Fibroblast of lung (primary cell): ENCODE data around the gene PRM1. TPM values are rescaled to one million over a fixed set of nuclear protein-coding genes. Genes with fewer than 3 reads are reported as not detected.

Experiments
- DNase-seq, 2 donors: peaks; one replicate each; pipeline versions ENCODE4 v3.0.0 to v3.0.0-alpha.2; 2010; ENCODE audit warnings: low read depth in 2 of 2
- H2AFZ ChIP-seq: 2 replicates; pipeline ENCODE4 v1.5.1; 2012; ENCODE audit warnings: low read length, control low read depth, inconsistent platforms
- H3K27ac ChIP-seq: 2 replicates; pipeline ENCODE4 v1.5.1; 2011; ENCODE audit warnings: low read length, control low read depth; ENCODE audit not compliant: insufficient read depth
- H3K27me3 ChIP-seq: 2 replicates; pipeline ENCODE4 v1.5.1; 2011; ENCODE audit warnings: mild to moderate bottlenecking, low read length; ENCODE audit not compliant: control insufficient read depth, insufficient read depth
- H3K36me3 ChIP-seq: 2 replicates; pipeline ENCODE4 v1.5.1; 2011; ENCODE audit warnings: low read length; ENCODE audit not compliant: control insufficient read depth, insufficient read depth
- H3K4me1 ChIP-seq: 2 replicates; pipeline ENCODE4 v1.5.1; 2011; ENCODE audit warnings: low read length; ENCODE audit not compliant: control insufficient read depth, insufficient read depth; ENCODE audit errors: extremely low read depth
- H3K4me2 ChIP-seq: 2 replicates; pipeline ENCODE4 v1.5.1; 2011; ENCODE audit warnings: low read length, control low read depth; ENCODE audit not compliant: insufficient read depth; ENCODE audit errors: extremely low read depth
- H3K4me3 ChIP-seq, 4 experiments: fragments of 200-600 bp in 1 of 4; sonication (generic) in 1 of 4; replicated peaks in 1 of 4; 2 replicates each; pipeline ENCODE4 v1.5.1; 2011 to 2016; ENCODE audit warnings: low read length in 4 of 4, low read depth in 3 of 4, mild to moderate bottlenecking in 3 of 4, control low read depth in 2 of 4, inconsistent platforms in 1 of 4, mixed read lengths in 1 of 4; ENCODE audit not compliant: insufficient read depth in 1 of 4; ENCODE audit errors: control extremely low read depth in 1 of 4
- H3K79me2 ChIP-seq: 2 replicates; pipeline ENCODE4 v1.5.1; 2012; ENCODE audit warnings: mild to moderate bottlenecking, low read length, inconsistent platforms; ENCODE audit not compliant: control insufficient read depth, insufficient read depth
- H3K9ac ChIP-seq: 2 replicates; pipeline ENCODE4 v1.5.1; 2011; ENCODE audit warnings: mild to moderate bottlenecking, low read length, control low read depth; ENCODE audit not compliant: insufficient read depth
- H3K9me3 ChIP-seq: 2 replicates; pipeline ENCODE4 v1.5.1; 2012; ENCODE audit warnings: low read depth, low read length; ENCODE audit not compliant: control insufficient read depth, insufficient read depth
- H4K20me1 ChIP-seq: 2 replicates; pipeline ENCODE4 v1.5.1; 2011; ENCODE audit warnings: low read length; ENCODE audit not compliant: control insufficient read depth, insufficient read depth; ENCODE audit errors: extremely low read depth
- EZH2 ChIP-seq: IDR thresholded peaks from 2 replicates; pipeline ENCODE4 v1.5.1; 2012; ENCODE audit warnings: low read length, control low read depth, mild to moderate bottlenecking; ENCODE audit errors: missing control alignments
- polyA plus RNA-seq, 2 donors: library from polyadenylated mRNA; depleted of rRNA in 1 of 2; stranded (reverse) in 1 of 2; unstranded in 1 of 2; fragments of >200 nt; gene quantifications; 2 replicates each; pipeline ENCODE4 v1.2.1, GENCODE V29; 2011 to 2012; ENCODE audit warnings: missing spikeins in 1 of 2
- total RNA-seq: library from RNA; depleted of rRNA; stranded (reverse); fragments of >200 nt; gene quantifications from 2 replicates; pipeline ENCODE4 v1.2.1, GENCODE V29; 2014
- TF ChIP-seq, protein P1 (sequence below), 2 donors: IDR thresholded peaks in 1 of 2; conservative IDR thresholded peaks in 1 of 2; 1 replicate in 1 of 2; 2 replicates in 1 of 2; pipeline ENCODE4 v1.5.1; 2011 to 2012; ENCODE audit warnings: low read length in 2 of 2, control low read depth in 1 of 2, inconsistent platforms in 1 of 2, low read depth in 1 of 2, mild to moderate bottlenecking in 1 of 2

PRM1 gene
- total and polyA plus RNA-seq, 2 donors (not counting 1 experiment from before 2014, with no cell fraction given), result not detected

DNA sequence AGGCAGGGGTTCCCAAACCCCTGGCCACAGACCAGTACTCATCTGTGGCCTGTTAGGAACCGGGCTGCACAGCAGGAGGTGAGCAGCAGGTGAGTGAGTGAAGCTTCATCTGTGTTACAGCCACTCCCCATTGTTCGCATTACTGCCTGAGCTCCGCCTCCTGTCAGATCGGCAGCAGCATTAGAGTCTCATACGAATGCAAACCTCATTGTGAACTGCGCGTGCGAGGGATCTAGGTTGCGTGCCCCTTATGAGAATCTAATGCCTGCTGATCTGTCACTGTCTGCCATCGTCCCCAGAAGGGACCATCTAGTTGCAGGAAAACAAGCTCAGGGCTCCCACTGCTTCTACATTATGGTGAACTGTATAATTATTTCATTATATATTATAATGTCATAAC is 39.0 kb upstream of the PRM1 start:
- H3K4me1 ChIP-seq, result no peaks in the 10 kb centered on the region
- no peaks in the 10 kb centered on the region for H3K36me3 ChIP-seq
- no peak overlapping the region for H3K4me3 ChIP-seq
- H3K79me2 ChIP-seq, result no peaks in the 10 kb centered on the region
- H4K20me1 ChIP-seq, result no peaks in the 10 kb centered on the region
- H3K9ac ChIP-seq, result no peak overlapping the region
- no peak overlapping the region for H3K4me2 ChIP-seq
- DNase-seq, result no peak
- H3K9me3 ChIP-seq, result no peaks in the 10 kb centered on the region
- TF ChIP-seq, protein P1, sequence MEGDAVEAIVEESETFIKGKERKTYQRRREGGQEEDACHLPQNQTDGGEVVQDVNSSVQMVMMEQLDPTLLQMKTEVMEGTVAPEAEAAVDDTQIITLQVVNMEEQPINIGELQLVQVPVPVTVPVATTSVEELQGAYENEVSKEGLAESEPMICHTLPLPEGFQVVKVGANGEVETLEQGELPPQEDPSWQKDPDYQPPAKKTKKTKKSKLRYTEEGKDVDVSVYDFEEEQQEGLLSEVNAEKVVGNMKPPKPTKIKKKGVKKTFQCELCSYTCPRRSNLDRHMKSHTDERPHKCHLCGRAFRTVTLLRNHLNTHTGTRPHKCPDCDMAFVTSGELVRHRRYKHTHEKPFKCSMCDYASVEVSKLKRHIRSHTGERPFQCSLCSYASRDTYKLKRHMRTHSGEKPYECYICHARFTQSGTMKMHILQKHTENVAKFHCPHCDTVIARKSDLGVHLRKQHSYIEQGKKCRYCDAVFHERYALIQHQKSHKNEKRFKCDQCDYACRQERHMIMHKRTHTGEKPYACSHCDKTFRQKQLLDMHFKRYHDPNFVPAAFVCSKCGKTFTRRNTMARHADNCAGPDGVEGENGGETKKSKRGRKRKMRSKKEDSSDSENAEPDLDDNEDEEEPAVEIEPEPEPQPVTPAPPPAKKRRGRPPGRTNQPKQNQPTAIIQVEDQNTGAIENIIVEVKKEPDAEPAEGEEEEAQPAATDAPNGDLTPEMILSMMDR (conservative IDR thresholded peaks at IDR 0.05 in 1 of 2, IDR thresholded peaks at IDR 0.05 in 1 of 2; ENCODE audit: low read depth in 1 of 2, low read length in 2 of 2), result no peak
- no peak for TF ChIP-seq EZH2
- H2AFZ ChIP-seq, result no peak overlapping the region
- no peak overlapping the region for H3K27ac ChIP-seq
- no peaks in the 10 kb centered on the region for H3K27me3 ChIP-seq

DNA sequence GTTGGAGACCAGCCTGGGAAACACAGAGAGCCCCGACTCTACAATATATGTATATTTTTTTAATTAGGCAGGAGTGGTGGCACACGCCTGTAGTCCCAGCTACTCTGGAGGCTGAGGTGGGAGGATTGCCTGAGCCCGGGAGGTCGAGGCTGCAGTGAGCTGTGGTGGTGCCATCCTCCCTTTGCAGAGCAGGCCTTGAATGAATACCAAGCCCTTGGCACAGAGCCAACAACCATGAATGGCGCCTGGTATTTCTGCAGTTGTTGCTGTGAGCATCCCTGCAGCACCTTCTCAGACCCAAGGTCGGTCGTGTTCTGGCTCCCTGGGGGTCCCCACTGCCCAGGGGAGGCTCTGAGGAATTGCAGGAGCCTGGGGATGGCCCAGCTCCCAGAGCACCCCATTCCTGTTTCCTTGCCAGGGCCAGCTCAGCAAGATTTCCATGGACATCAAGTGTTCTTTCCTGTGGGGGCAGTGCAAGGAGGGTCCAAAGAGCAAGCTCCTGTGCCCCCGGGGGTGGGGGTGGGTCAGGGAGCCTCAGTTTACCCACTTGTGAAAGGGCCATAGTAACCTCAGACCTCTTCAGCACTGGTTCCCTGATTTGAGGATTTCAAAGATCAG is 38.5 kb upstream of the PRM1 start:
- H3K36me3 ChIP-seq, result no peaks in the 10 kb centered on the region
- H3K9ac ChIP-seq, result no peak overlapping the region
- H3K4me1 ChIP-seq, result no peaks in the 10 kb centered on the region
- TF ChIP-seq, protein P1 (conservative IDR thresholded peaks at IDR 0.05 in 1 of 2, IDR thresholded peaks at IDR 0.05 in 1 of 2; ENCODE audit: low read depth in 1 of 2, low read length in 2 of 2), result no peak
- TF ChIP-seq EZH2, result no peak
- no peak overlapping the region for H3K27ac ChIP-seq
- no peaks in the 10 kb centered on the region for H3K79me2 ChIP-seq
- no peaks in the 10 kb centered on the region for H4K20me1 ChIP-seq
- H3K4me3 ChIP-seq, result no peak overlapping the region
- H3K9me3 ChIP-seq, result no peaks in the 10 kb centered on the region
- H2AFZ ChIP-seq, result no peak overlapping the region
- no peaks in the 10 kb centered on the region for H3K27me3 ChIP-seq
- H3K4me2 ChIP-seq, result no peak overlapping the region
- no peak for DNase-seq

DNA sequence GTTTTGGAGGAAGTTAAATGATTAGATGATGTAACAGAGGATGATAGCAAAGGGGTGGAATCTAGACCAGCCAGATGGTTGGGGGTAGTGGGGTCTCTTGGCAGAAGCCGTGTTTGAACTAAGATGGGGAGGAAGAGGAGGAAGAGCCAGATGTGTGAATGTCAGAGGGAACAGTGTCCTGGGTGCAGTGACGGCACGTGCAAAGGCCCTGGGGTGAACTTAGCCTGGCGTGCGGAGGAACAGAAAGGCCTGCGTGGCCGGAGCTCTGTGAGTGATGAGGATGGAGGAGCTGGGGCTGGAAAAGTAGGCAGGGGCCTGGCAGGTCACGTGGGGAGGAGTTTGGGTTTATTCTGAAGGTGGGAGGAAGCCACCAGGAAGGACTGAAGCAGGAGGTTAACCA is 37.7 kb upstream of the PRM1 start:
- Histone ChIP-seq H2AFZ (no peak overlapping the region), H3K79me2 (no peaks in the 10 kb centered on the region), H3K9ac (no peak overlapping the region), H3K4me3 (no peak overlapping the region), H3K4me2 (no peak overlapping the region), H3K27ac (no peak overlapping the region), H3K9me3 (no peaks in the 10 kb centered on the region), H4K20me1 (no peaks in the 10 kb centered on the region), H3K4me1 (no peaks in the 10 kb centered on the region), H3K36me3 (no peaks in the 10 kb centered on the region), H3K27me3 (no peaks in the 10 kb centered on the region)
- DNase-seq, result no peak
- no peak for TF ChIP-seq EZH2
- TF ChIP-seq, protein P1 (conservative IDR thresholded peaks at IDR 0.05 in 1 of 2, IDR thresholded peaks at IDR 0.05 in 1 of 2; ENCODE audit: low read depth in 1 of 2, low read length in 2 of 2), result no peak
